CD14-positive monocyte (primary cell): Measurements from ENCODE around the gene BCORL1. TPM values are rescaled to one million over a fixed set of nuclear protein-coding genes. Genes with fewer than 3 reads are reported as not detected.

Experiments used
- DNase-seq, 3 donors: peaks; one replicate each; pipeline ENCODE4 v3.0.0-alpha.2; 2011 to 2022
- H2AFZ ChIP-seq: 2 replicates; pipeline ENCODE4 v1.6.0; 2012; ENCODE audit warnings: mild to moderate bottlenecking, low read depth, low read length, inconsistent platforms; ENCODE audit not compliant: insufficient read depth, poor library complexity, severe bottlenecking
- H3K27ac ChIP-seq, 2 donors: 1 replicate in 1 of 2; 2 replicates in 1 of 2; pipeline ENCODE4 v1.5.1; 2012 to 2013; ENCODE audit warnings: low read length in 2 of 2, control low read depth in 1 of 2, inconsistent platforms in 1 of 2, low read depth in 1 of 2, mild to moderate bottlenecking in 1 of 2
- H3K27me3 ChIP-seq, 2 donors: one replicate each; pipeline versions ENCODE4 v1.6.0 to v1.6.1; 2011 to 2013; ENCODE audit warnings: low read length in 2 of 2; ENCODE audit not compliant: control insufficient read depth in 2 of 2, insufficient read depth in 2 of 2
- H3K36me3 ChIP-seq, 2 donors: replicated peaks in 1 of 2; 1 replicate in 1 of 2; 2 replicates in 1 of 2; pipeline versions ENCODE4 v1.5.1 to v1.6.1; 2012 to 2013; ENCODE audit warnings: low read length in 2 of 2, control low read depth in 1 of 2, inconsistent platforms in 1 of 2, mild to moderate bottlenecking in 1 of 2; ENCODE audit not compliant: insufficient read depth in 2 of 2, control insufficient read depth in 1 of 2
- H3K4me1 ChIP-seq, 2 donors: 1 replicate in 1 of 2; 2 replicates in 1 of 2; pipeline versions ENCODE4 v1.5.1 to v1.6.1; 2012 to 2013; ENCODE audit warnings: low read length in 2 of 2, control low read depth in 1 of 2, inconsistent platforms in 1 of 2, mild to moderate bottlenecking in 1 of 2, moderate library complexity in 1 of 2; ENCODE audit not compliant: insufficient read depth in 2 of 2, control insufficient read depth in 1 of 2
- H3K4me2 ChIP-seq: replicated peaks from 2 replicates; pipeline ENCODE3; 2012; ENCODE audit warnings: low read length, moderate library complexity, mild to moderate bottlenecking; ENCODE audit not compliant: poor library complexity, severe bottlenecking; ENCODE audit errors: extremely low read depth
- H3K4me3 ChIP-seq, 3 experiments: fragments of 200-600 bp in 1 of 3; sonication (generic) in 1 of 3; replicated peaks in 1 of 3; 1 replicate in 2 of 3; 2 replicates in 1 of 3; pipeline ENCODE4 v1.5.1; 2011 to 2013; ENCODE audit warnings: low read length in 3 of 3, mild to moderate bottlenecking in 3 of 3, control low read depth in 2 of 3, low read depth in 2 of 3, inconsistent platforms in 1 of 3, moderate library complexity in 1 of 3
- H3K79me2 ChIP-seq: 2 replicates; pipeline ENCODE4 v1.6.0; 2012; ENCODE audit warnings: mild to moderate bottlenecking, control low read depth, inconsistent platforms, low read length, moderate library complexity; ENCODE audit not compliant: insufficient read depth
- H3K9ac ChIP-seq: 2 replicates; pipeline ENCODE4 v1.6.0; 2017; ENCODE audit warnings: low read length, mild to moderate bottlenecking; ENCODE audit not compliant: insufficient read depth, poor library complexity, severe bottlenecking
- H3K9me3 ChIP-seq, 2 donors: replicated peaks in 1 of 2; 1 replicate in 1 of 2; 2 replicates in 1 of 2; pipeline versions ENCODE4 v1.5.1 to v1.6.1; 2012 to 2013; ENCODE audit warnings: low read length in 2 of 2, control low read depth in 1 of 2; ENCODE audit not compliant: control insufficient read depth in 1 of 2, insufficient read depth in 1 of 2
- H4K20me1 ChIP-seq: 2 replicates; pipeline ENCODE4 v1.6.0; 2012; ENCODE audit warnings: mild to moderate bottlenecking, low read length, control low read depth, moderate library complexity; ENCODE audit not compliant: insufficient read depth
- H3K27ac Mint-ChIP-seq, 7 donors: one replicate each; pipeline ENCODE4 v1.8.0; 2020; ENCODE audit warnings: mild to moderate bottlenecking in 7 of 7, mixed read lengths in 7 of 7, moderate library complexity in 6 of 7, inconsistent platforms in 2 of 7
- H3K27me3 Mint-ChIP-seq, 3 donors: one replicate each; pipeline ENCODE4 v1.8.0; 2021 to 2022; ENCODE audit warnings: low read depth in 3 of 3, mild to moderate bottlenecking in 3 of 3, mixed read lengths in 3 of 3, moderate library complexity in 3 of 3, inconsistent platforms in 1 of 3
- H3K36me3 Mint-ChIP-seq, 2 donors: one replicate each; pipeline ENCODE4 v1.8.0; 2020; ENCODE audit warnings: mixed read lengths in 2 of 2, inconsistent platforms in 1 of 2, mild to moderate bottlenecking in 1 of 2
- H3K4me1 Mint-ChIP-seq: one replicate; pipeline ENCODE4 v1.8.0; 2020; ENCODE audit warnings: mild to moderate bottlenecking, mixed read lengths
- H3K4me3 Mint-ChIP-seq, 2 donors: one replicate each; pipeline ENCODE4 v1.8.0; 2020; ENCODE audit warnings: mild to moderate bottlenecking in 2 of 2, mixed read lengths in 2 of 2, moderate library complexity in 1 of 2
- H3K9me3 Mint-ChIP-seq, 7 donors: one replicate each; pipeline ENCODE4 v1.8.0; 2020 to 2022; ENCODE audit warnings: mixed read lengths in 7 of 7, mild to moderate bottlenecking in 6 of 7, moderate library complexity in 6 of 7, inconsistent platforms in 2 of 7
- WGBS: methylation state at CpG from one replicate; pipeline ENCODE4 v1.1.5; 2013; ENCODE audit warnings: missing lambda C conversion rate; ENCODE audit not compliant: insufficient coverage; 5-methylcytosine and 5-hydroxymethylcytosine counted together
- intact Hi-C, 2 donors: fragments of 100-400 bp; cut with micrococcal nuclease; formaldehyde crosslinking; loops; one replicate each; pipeline versions ENCODE4 v1.15.0 to v1.15.1; 2023
- polyA plus RNA-seq, 3 donors: library from polyadenylated mRNA; depleted of rRNA in 1 of 3; unstranded in 2 of 3; stranded (reverse) in 1 of 3; fragments of 300-500 nt in 2 of 3; fragments of >200 nt in 1 of 3; fragmentation: Illumina TruSeq in 2 of 3; gene quantifications; 1 replicate in 2 of 3; 2 replicates in 1 of 3; pipeline ENCODE4 v1.2.3, GENCODE V29; 2012 to 2021
- TF ChIP-seq, protein P1 (sequence below): fragments of 200-600 bp; IDR thresholded peaks from one replicate; pipeline ENCODE4 v1.8.0; 2022; ENCODE audit warnings: antibody characterized with exemption, mild to moderate bottlenecking

The BCORL1 gene
- polyA plus RNA-seq, 3 donors = 0.69 to 2.4 (median 0.72) TPM

DNA sequence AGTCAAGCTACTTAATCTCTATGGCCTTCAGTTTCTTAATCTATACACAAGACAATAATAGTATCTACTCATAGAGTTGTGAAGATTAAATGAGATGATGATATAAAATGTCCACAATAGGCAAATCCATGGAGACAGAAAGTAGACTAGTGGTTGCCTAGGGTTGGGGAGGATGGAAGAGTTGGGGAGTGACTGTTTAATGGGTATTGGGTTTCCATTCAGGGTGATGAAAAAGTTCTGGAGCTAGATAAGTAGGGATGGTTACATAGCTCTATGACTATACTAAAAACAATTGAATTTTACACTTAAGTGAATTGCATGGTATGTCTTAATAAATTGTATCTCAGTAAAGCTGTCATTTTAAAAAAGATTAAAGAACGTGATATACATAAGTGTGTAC lies 35.7 kb downstream of the BCORL1 start:
- H3K36me3 ChIP-seq = peaks cover 43 to 87% of the 10 kb centered on the region in 2 donors
- H3K4me2 ChIP-seq = no peak overlapping the region
- no peaks in the 10 kb centered on the region for H3K4me1 ChIP-seq
- H3K4me3 ChIP-seq = no peak overlapping the region
- Mint-ChIP-seq H3K4me3 (no peak overlapping the region), H3K9me3 (no peaks in the 10 kb centered on the region), H3K36me3 (peaks cover 52 to 62% of the 10 kb centered on the region in 2 donors), H3K4me1 (peaks cover 5% of the 10 kb centered on the region), H3K27ac (no peak overlapping the region), H3K27me3 (peaks cover 0 to 4% (median 0%) of the 10 kb centered on the region in 3 donors)
- H3K27me3 ChIP-seq = no peaks in the 10 kb centered on the region
- TF ChIP-seq, protein P1, sequence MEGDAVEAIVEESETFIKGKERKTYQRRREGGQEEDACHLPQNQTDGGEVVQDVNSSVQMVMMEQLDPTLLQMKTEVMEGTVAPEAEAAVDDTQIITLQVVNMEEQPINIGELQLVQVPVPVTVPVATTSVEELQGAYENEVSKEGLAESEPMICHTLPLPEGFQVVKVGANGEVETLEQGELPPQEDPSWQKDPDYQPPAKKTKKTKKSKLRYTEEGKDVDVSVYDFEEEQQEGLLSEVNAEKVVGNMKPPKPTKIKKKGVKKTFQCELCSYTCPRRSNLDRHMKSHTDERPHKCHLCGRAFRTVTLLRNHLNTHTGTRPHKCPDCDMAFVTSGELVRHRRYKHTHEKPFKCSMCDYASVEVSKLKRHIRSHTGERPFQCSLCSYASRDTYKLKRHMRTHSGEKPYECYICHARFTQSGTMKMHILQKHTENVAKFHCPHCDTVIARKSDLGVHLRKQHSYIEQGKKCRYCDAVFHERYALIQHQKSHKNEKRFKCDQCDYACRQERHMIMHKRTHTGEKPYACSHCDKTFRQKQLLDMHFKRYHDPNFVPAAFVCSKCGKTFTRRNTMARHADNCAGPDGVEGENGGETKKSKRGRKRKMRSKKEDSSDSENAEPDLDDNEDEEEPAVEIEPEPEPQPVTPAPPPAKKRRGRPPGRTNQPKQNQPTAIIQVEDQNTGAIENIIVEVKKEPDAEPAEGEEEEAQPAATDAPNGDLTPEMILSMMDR = no peak
- no peaks in the 10 kb centered on the region for H3K79me2 ChIP-seq
- WGBS = 100% methylated on average over 1 of the region's 1 CpG
- no peak for DNase-seq
- no peak overlapping the region for H3K9ac ChIP-seq
- H3K9me3 ChIP-seq = no peaks in the 10 kb centered on the region
- no peak overlapping the region for H2AFZ ChIP-seq
- intact Hi-C loops = no loop called here
- H4K20me1 ChIP-seq = no peaks in the 10 kb centered on the region
- H3K27ac ChIP-seq = no peak overlapping the region

DNA sequence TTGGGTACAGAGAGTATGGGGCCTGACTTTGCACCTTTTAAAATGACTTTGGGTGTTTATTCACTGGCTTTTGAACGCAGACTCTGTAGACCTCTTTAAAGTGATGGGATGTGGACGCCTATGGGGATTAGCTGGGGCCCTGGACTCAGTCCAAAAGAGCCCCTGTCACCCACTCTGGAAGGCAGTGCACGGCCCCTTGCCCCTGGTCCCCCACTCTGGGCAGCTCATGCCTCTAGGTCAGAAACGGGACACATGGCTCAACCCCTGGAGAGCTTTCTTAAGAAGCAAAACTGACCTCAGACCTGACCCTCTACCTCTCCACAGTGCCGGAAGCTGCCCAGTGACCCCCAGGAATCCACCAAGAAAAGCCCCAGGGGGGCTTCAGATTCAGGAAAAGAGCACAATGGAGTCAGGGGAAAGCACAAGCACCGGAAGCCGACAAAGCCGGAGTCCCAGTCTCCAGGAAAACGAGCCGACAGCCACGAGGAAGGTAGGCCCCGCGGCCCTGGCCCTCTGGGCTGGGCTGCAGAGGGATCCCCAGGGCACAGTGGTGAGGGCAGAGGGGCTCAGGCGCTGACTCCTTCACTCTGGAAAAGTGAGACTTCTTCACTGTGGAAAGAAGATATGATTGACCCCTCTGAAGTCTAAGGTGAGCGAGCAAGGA lies 38.4 kb downstream of the BCORL1 start:
- Histone ChIP-seq H3K27ac (no peak overlapping the region), H3K4me2 (no peak overlapping the region), H3K79me2 (no peaks in the 10 kb centered on the region), H4K20me1 (no peaks in the 10 kb centered on the region), H3K9ac (no peak overlapping the region), H3K4me1 (peaks cover 10% of the 10 kb centered on the region in 2 donors), H3K9me3 (no peaks in the 10 kb centered on the region), H3K27me3 (no peaks in the 10 kb centered on the region), H2AFZ (no peak overlapping the region), H3K36me3 (peaks cover 39 to 77% of the 10 kb centered on the region in 2 donors), H3K4me3 (no peak overlapping the region)
- peaks cover 14% of the 10 kb centered on the region for H3K4me1 Mint-ChIP-seq
- H3K36me3 Mint-ChIP-seq = peaks cover 42 to 48% of the 10 kb centered on the region in 2 donors
- 100% methylated on average over 5 of the region's 15 CpGs for WGBS
- no peak for DNase-seq
- H3K27me3 Mint-ChIP-seq = peaks cover 0 to 6% (median 0%) of the 10 kb centered on the region in 3 donors
- peaks cover 0 to 2% (median 0%) of the 10 kb centered on the region in 7 donors for H3K9me3 Mint-ChIP-seq
- no peak overlapping the region for H3K27ac Mint-ChIP-seq
- intact Hi-C loops = loop anchor here in 1 of 2 donors (10.0 kb wide), 1 partner anchor 416 kb away; no protein-coding TSS in a partner anchor
- no peak overlapping the region for H3K4me3 Mint-ChIP-seq
- TF ChIP-seq, protein P1 = no peak
